ENCODE data around the gene PKNOX2.

DNA sequence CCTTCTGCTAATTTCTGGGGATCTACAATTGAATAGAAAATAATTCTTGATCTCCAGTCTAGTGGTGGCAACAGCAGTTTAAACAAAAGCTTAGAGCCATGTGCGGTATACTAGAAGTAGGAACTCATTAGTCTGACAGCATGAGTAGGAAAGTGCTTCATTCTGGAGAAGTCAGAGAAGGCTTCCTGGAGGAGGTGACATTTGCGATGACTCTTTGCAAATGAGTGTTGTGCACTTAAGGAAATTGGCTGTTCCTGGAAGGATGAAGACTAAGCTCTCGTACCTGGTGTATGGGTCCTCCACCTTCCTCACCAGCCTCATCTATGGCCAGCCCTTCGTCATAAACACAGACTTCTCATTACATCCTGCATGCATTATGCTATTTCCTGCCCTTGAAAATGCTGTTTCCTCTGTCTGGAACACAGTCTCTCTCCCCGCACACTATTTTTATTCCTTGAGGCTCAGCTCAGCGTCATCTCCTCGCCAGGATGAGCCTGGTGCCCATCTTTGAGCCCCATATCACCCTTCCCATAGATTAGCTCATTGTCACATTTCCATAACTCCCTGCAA lies 132.9 kb downstream of the PKNOX2 start:
- TF ChIP-seq KDM5A (IDR thresholded peaks at IDR 0.05) (no peak), FOSL2 (IDR thresholded peaks at IDR 0.05) (no peak), FOSL2 (CRISPR knock-in tag; IDR thresholded peaks at IDR 0.05) (no peak), ZNF302 (CRISPR knock-in tag; IDR thresholded peaks at IDR 0.05) (no peak), POLR2A (IDR thresholded peaks at IDR 0.05; ENCODE audit: low read length) (no peak)
- TF ChIP-seq, protein P1, sequence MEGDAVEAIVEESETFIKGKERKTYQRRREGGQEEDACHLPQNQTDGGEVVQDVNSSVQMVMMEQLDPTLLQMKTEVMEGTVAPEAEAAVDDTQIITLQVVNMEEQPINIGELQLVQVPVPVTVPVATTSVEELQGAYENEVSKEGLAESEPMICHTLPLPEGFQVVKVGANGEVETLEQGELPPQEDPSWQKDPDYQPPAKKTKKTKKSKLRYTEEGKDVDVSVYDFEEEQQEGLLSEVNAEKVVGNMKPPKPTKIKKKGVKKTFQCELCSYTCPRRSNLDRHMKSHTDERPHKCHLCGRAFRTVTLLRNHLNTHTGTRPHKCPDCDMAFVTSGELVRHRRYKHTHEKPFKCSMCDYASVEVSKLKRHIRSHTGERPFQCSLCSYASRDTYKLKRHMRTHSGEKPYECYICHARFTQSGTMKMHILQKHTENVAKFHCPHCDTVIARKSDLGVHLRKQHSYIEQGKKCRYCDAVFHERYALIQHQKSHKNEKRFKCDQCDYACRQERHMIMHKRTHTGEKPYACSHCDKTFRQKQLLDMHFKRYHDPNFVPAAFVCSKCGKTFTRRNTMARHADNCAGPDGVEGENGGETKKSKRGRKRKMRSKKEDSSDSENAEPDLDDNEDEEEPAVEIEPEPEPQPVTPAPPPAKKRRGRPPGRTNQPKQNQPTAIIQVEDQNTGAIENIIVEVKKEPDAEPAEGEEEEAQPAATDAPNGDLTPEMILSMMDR (IDR thresholded peaks at IDR 0.05) = no peak

All from A549 (cell line).